Thoracic aorta (tissue), 2 donors: ENCODE results near the gene ACE. TPM values are rescaled to one million over a fixed set of nuclear protein-coding genes. Genes with fewer than 3 reads are reported as not detected.

Experiments used
- ATAC-seq: fragments of 150-250 bp; one replicate; pipeline ENCODE4 v1.8.0; 2017; ENCODE audit warnings: low read depth; ENCODE audit not compliant: insufficient number of reproducible peaks, low FRiP score
- DNase-seq: peaks from one replicate; pipeline ENCODE4 v3.0.0-alpha.2; 2020; ENCODE audit warnings: low spot score
- H3K27ac ChIP-seq, 2 donors: fragments of 200-600 bp; sonication (generic); 1 replicate in 1 of 2; 2 replicates in 1 of 2; pipeline ENCODE4 v1.5.1; 2016; ENCODE audit warnings: mild to moderate bottlenecking in 2 of 2, moderate library complexity in 2 of 2
- H3K27me3 ChIP-seq: fragments of 200-600 bp; sonication (generic); replicated peaks from 2 replicates; pipeline ENCODE4 v1.6.0; 2016; ENCODE audit warnings: mild to moderate bottlenecking; ENCODE audit not compliant: insufficient read depth
- H3K36me3 ChIP-seq: fragments of 200-600 bp; sonication (generic); one replicate; pipeline ENCODE4 v1.5.1; 2016
- H3K4me1 ChIP-seq, 2 donors: fragments of 200-600 bp; sonication (generic); 1 replicate in 1 of 2; 2 replicates in 1 of 2; pipeline versions ENCODE4 v1.5.1 to v1.6.0; 2016; ENCODE audit warnings: low read depth in 2 of 2, mild to moderate bottlenecking in 1 of 2; ENCODE audit not compliant: control insufficient read depth in 1 of 2
- H3K4me3 ChIP-seq: fragments of 200-600 bp; sonication (generic); 2 replicates; pipeline ENCODE4 v1.5.1; 2016; ENCODE audit warnings: mild to moderate bottlenecking
- H3K9me3 ChIP-seq: fragments of 200-600 bp; sonication (generic); 2 replicates; pipeline ENCODE4 v1.5.1; 2016
- total RNA-seq, 2 donors: library from RNA; depleted of rRNA; stranded (reverse); fragments of >200 nt; gene quantifications; one replicate each; pipeline versions ENCODE4 v1.1.0 to v1.2.3, GENCODE V29; 2016
- TF ChIP-seq, protein P1 (sequence below): fragments of 200-600 bp; sonication (generic); IDR thresholded peaks from one replicate; pipeline ENCODE4 v1.5.1; 2019; ENCODE audit warnings: antibody characterized with exemption

The ACE gene
- total RNA-seq, 2 donors from 2014 or later, result 5.4 to 16.5 TPM

DNA sequence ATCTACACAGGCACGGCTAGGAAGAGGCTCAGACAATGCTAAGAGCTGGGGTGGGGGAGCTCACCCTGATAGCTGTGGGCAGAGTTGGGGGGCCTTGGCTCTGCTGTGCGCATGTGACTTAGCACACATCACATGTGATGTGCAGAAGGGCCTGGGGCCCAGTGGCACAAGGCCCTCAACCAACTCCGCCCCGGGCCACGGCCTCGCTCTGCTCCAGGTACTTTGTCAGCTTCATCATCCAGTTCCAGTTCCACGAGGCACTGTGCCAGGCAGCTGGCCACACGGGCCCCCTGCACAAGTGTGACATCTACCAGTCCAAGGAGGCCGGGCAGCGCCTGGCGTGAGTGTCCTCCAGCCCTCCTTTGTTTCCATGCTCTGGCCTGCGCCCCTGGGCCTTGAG, 19.3 kb downstream of the ACE start:
- Histone ChIP-seq H3K9me3 (no peaks in the 10 kb centered on the region), H3K27ac (no peak overlapping the region), H3K27me3 (no peaks in the 10 kb centered on the region), H3K36me3 (no peaks in the 10 kb centered on the region), H3K4me3 (no peak overlapping the region), H3K4me1 (no peaks in the 10 kb centered on the region)
- ATAC-seq (no peak), DNase-seq (no peak)
- TF ChIP-seq, protein P1, sequence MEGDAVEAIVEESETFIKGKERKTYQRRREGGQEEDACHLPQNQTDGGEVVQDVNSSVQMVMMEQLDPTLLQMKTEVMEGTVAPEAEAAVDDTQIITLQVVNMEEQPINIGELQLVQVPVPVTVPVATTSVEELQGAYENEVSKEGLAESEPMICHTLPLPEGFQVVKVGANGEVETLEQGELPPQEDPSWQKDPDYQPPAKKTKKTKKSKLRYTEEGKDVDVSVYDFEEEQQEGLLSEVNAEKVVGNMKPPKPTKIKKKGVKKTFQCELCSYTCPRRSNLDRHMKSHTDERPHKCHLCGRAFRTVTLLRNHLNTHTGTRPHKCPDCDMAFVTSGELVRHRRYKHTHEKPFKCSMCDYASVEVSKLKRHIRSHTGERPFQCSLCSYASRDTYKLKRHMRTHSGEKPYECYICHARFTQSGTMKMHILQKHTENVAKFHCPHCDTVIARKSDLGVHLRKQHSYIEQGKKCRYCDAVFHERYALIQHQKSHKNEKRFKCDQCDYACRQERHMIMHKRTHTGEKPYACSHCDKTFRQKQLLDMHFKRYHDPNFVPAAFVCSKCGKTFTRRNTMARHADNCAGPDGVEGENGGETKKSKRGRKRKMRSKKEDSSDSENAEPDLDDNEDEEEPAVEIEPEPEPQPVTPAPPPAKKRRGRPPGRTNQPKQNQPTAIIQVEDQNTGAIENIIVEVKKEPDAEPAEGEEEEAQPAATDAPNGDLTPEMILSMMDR, result no peak

DNA sequence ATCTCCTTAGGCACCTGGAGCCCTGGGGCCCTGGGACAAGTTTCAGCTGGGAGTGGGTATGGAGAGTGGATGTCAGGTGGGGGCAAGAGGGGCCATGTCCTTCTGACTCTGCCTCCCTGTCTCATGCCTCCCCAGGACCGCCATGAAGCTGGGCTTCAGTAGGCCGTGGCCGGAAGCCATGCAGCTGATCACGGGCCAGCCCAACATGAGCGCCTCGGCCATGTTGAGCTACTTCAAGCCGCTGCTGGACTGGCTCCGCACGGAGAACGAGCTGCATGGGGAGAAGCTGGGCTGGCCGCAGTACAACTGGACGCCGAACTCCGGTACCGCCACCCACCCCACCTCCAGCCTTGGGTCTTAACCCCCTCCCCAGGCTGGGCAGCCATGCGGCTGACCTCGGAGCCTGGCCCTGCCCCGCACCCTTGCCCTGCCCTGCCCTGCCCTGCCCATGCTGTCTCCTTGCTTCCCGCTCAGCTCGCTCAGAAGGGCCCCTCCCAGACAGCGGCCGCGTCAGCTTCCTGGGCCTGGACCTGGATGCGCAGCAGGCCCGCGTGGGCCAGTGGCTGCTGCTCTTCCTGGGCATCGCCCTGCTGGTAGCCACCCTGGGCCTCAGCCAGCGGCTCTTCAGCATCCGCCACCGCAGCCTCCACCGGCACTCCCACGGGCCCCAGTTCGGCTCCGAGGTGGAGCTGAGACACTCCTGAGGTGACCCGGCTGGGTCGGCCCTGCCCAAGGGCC, 20.0 kb downstream of the ACE start:
- DNase-seq (no peak), ATAC-seq (no peak)
- H3K27ac ChIP-seq, result no peak overlapping the region
- H3K9me3 ChIP-seq, result no peaks in the 10 kb centered on the region
- TF ChIP-seq, protein P1, result no peak
- no peaks in the 10 kb centered on the region for H3K36me3 ChIP-seq
- H3K4me1 ChIP-seq, result no peaks in the 10 kb centered on the region
- H3K4me3 ChIP-seq, result no peak overlapping the region
- H3K27me3 ChIP-seq, result no peaks in the 10 kb centered on the region

DNA sequence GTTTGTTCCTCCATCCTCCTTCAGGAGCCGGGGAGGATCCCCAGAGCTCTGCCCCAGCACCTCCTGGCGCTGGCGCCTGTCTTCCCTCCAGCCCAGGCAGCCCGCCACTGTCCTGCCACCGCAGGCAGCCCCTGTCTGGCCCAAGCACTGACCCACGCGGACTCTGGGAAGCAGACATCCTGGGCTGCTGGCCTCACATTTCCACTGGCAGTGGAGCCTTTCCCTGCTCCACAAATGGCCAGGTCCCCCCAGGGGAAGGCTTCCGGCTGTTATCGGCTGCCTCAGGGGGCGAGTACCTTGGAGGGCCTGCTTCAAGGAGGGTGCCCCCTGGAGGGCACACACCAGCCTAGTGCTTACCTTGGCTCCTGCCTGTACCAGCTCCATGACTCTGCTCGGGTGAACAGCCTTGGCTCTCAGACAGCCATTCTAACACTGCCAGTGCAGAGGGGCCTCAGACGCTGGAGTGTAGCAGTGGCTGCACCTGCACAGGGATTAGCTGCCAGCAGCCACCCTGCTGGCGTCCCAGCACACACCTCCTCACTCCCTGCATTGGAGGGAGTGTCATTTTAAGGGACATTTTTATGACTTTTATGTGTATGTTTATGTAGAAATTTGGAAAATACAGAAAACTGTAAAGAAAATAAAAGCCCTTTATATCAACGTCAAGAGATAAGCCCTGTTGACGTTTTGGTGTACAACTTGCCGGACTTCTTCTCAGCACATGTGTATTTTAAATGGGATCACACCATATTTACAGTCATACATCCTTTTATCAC, 21.0 kb downstream of the ACE start:
- Histone ChIP-seq H3K27me3 (no peaks in the 10 kb centered on the region), H3K36me3 (no peaks in the 10 kb centered on the region), H3K4me1 (no peaks in the 10 kb centered on the region), H3K4me3 (no peak overlapping the region), H3K27ac (no peak overlapping the region), H3K9me3 (no peaks in the 10 kb centered on the region)
- DNase-seq (no peak), ATAC-seq (no peak)
- TF ChIP-seq, protein P1, result no peak

DNA sequence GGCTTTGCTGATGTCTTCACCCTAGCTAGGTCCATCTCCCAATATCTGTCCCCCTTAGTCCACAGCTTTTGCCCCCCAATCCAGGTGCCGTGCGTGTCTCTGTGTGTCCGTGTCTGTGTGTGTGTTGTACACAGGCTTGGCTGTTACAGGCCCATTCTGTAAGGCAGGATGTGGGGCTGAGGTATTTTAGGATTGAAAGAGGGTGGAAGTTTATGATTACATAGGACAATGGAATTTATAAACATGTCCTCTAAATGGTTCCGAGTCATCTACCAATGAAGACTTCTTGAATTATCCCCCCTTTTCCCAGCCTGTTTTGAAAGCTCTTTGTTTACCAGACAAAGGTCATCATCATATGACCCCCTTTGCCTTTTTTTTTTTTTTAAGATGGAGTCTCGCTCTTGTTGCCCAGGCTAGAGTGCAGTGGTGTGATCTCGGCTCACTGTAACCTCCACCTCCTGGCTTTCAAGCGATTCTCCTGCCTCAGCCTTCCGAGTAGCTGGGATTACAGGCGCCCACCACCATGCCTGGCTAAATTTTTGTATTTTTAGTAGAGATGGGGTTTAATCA, 21.9 kb downstream of the ACE start:
- TF ChIP-seq, protein P1, result no peak
- ATAC-seq, result no peak
- no peaks in the 10 kb centered on the region for H3K9me3 ChIP-seq

More for the DNA sequence above, 21.9 kb downstream of the ACE start:
- Histone ChIP-seq H3K4me1 (no peaks in the 10 kb centered on the region), H3K36me3 (no peaks in the 10 kb centered on the region), H3K27ac (no peak overlapping the region), H3K27me3 (no peaks in the 10 kb centered on the region), H3K4me3 (no peak overlapping the region)
- no peak for DNase-seq
